22Rv1 (cell line): ENCODE measurements around the gene AR.

ENCODE experiments used
- CTCF ChIP-seq: fragments of 450-650 bp; IDR thresholded peaks from 2 replicates; pipeline ENCODE4 v1.5.1; 2017; ENCODE audit warnings: mild to moderate bottlenecking
- ZFX ChIP-seq: fragments of 450-650 bp; IDR thresholded peaks from 2 replicates; pipeline ENCODE4 v1.6.1; 2017; ENCODE audit warnings: antibody characterized with exemption, borderline replicate concordance

- no peak for TF ChIP-seq CTCF
- no peak for TF ChIP-seq ZFX
Measured at GRCh38 chrX:67585401-67585800, 41.6 kb downstream of the AR start.
